Left ventricle myocardium inferior (tissue), 1 donor: ENCODE results near the gene GLO1. TPM values are rescaled to one million over a fixed set of nuclear protein-coding genes. Genes with fewer than 3 reads are reported as not detected.

ENCODE experiments used
- DNase-seq: peaks from one replicate; pipeline ENCODE4 v3.0.0-alpha.2; 2020
- H3K27ac ChIP-seq: fragments of 200-600 bp; replicated peaks from 2 replicates; pipeline ENCODE4 v1.8.0; 2021
- H3K27me3 ChIP-seq: fragments of 200-600 bp; 2 replicates; pipeline ENCODE4 v1.8.0; 2021; ENCODE audit warnings: low read depth
- H3K36me3 ChIP-seq: fragments of 200-600 bp; 2 replicates; pipeline ENCODE4 v1.8.0; 2021
- H3K4me1 ChIP-seq: fragments of 200-600 bp; 2 replicates; pipeline ENCODE4 v1.8.0; 2021
- H3K4me3 ChIP-seq: fragments of 200-600 bp; 2 replicates; pipeline ENCODE4 v1.8.0; 2021; ENCODE audit warnings: mild to moderate bottlenecking, moderate library complexity
- H3K9me3 ChIP-seq: fragments of 200-600 bp; replicated peaks from 2 replicates; pipeline ENCODE4 v1.8.0; 2021
- intact Hi-C: fragments of 100-400 bp; cut with micrococcal nuclease; formaldehyde crosslinking; loops from one replicate; pipeline ENCODE4 v1.11.0; 2022
- total RNA-seq: library from RNA; stranded (reverse); fragmentation: NEBNext Ultra II Directional; extraction: Animal tissue kit (Norgen Biotek cat#: 25700); gene quantifications from one replicate; pipeline ENCODE4 v1.2.1, GENCODE V29; 2021
- TF ChIP-seq, protein P1 (sequence below): fragments of 200-600 bp; IDR thresholded peaks from 2 replicates; pipeline ENCODE4 v1.8.0; 2021; ENCODE audit warnings: antibody characterized with exemption, mild to moderate bottlenecking, borderline replicate concordance
- donor health status: DM: no; HTN: yes; CAD: no; lungs with severe emphysema.

Gene GLO1
- total RNA-seq, 1 donor from 2014 or later: 84.6 TPM

- peaks cover 44% of the 10 kb centered on the region for H3K4me1 ChIP-seq
- DNase-seq: no peak
- intact Hi-C loops: no loop called here
- TF ChIP-seq, protein P1, sequence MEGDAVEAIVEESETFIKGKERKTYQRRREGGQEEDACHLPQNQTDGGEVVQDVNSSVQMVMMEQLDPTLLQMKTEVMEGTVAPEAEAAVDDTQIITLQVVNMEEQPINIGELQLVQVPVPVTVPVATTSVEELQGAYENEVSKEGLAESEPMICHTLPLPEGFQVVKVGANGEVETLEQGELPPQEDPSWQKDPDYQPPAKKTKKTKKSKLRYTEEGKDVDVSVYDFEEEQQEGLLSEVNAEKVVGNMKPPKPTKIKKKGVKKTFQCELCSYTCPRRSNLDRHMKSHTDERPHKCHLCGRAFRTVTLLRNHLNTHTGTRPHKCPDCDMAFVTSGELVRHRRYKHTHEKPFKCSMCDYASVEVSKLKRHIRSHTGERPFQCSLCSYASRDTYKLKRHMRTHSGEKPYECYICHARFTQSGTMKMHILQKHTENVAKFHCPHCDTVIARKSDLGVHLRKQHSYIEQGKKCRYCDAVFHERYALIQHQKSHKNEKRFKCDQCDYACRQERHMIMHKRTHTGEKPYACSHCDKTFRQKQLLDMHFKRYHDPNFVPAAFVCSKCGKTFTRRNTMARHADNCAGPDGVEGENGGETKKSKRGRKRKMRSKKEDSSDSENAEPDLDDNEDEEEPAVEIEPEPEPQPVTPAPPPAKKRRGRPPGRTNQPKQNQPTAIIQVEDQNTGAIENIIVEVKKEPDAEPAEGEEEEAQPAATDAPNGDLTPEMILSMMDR: no peak
- H3K36me3 ChIP-seq: peaks cover 30% of the 10 kb centered on the region
- no peaks in the 10 kb centered on the region for H3K27me3 ChIP-seq
- H3K4me3 ChIP-seq: no peak overlapping the region
- H3K9me3 ChIP-seq: no peaks in the 10 kb centered on the region
- H3K27ac ChIP-seq: peak overlapping the region; percentile 14
Measured at GRCh38 chr6:38686270-38687042, 16.5 kb downstream of the GLO1 start.

DNA sequence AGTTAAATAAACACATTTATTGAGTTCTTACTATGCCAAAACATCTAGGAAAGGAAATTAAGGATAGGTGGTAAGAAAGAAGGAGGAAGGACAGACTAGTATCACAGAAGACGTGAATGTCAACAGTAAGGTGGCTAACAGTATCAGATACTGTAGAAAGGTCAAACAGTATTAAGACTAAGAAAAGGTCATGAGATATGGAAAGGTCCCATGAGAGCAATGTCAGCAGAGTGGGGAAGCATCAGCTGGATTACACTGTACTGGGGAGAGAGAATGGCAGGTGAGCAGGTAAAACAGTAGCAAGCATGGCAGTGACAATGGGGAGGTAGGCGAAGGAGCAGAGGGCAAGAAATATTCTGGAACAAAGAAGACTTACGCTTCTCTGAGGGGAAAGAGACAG, 18.0 kb downstream of the GLO1 start:
- H3K4me3 ChIP-seq: no peak overlapping the region
- TF ChIP-seq, protein P1: no peak
- no peak for DNase-seq
- peaks cover 44% of the 10 kb centered on the region for H3K36me3 ChIP-seq
- no peaks in the 10 kb centered on the region for H3K27me3 ChIP-seq
- peaks cover 44% of the 10 kb centered on the region for H3K4me1 ChIP-seq
- no peak overlapping the region for H3K27ac ChIP-seq
- intact Hi-C loops: no loop called here
- H3K9me3 ChIP-seq: no peaks in the 10 kb centered on the region

GRCh38 chr6:38684237-38684636, 18.7 kb downstream of the GLO1 start:
- peaks cover 37% of the 10 kb centered on the region for H3K4me1 ChIP-seq
- TF ChIP-seq, protein P1: no peak
- H3K9me3 ChIP-seq: no peaks in the 10 kb centered on the region
- no peak for DNase-seq
- intact Hi-C loops: no loop called here
- peaks cover 47% of the 10 kb centered on the region for H3K36me3 ChIP-seq
- H3K27ac ChIP-seq: no peak overlapping the region
- H3K27me3 ChIP-seq: no peaks in the 10 kb centered on the region
- H3K4me3 ChIP-seq: no peak overlapping the region

DNA sequence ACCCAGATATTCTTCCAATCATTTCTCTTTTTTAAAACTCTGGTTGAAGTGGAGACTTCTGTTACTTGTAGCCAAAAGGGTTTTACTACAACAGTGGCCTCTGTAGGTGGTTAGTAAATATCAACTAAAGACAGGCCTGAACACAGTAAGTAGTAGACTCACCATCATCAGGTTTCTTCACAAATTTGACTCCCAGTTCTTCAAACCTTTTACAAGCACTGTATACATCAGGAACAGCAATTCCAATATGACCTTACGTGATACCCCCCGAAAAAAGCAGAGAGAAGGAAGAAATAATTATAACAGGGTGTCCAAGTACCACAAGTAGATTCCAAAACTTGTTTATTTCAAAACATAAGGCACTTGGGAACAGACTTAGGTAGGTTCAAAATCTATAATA, 21.1 kb downstream of the GLO1 start:
- no peak overlapping the region for H3K4me3 ChIP-seq
- no peak overlapping the region for H3K27ac ChIP-seq
- peaks cover 62% of the 10 kb centered on the region for H3K36me3 ChIP-seq
- DNase-seq: no peak
- intact Hi-C loops: no loop called here
- TF ChIP-seq, protein P1: no peak
- no peaks in the 10 kb centered on the region for H3K9me3 ChIP-seq
- no peaks in the 10 kb centered on the region for H3K27me3 ChIP-seq
- peaks cover 20% of the 10 kb centered on the region for H3K4me1 ChIP-seq

DNA sequence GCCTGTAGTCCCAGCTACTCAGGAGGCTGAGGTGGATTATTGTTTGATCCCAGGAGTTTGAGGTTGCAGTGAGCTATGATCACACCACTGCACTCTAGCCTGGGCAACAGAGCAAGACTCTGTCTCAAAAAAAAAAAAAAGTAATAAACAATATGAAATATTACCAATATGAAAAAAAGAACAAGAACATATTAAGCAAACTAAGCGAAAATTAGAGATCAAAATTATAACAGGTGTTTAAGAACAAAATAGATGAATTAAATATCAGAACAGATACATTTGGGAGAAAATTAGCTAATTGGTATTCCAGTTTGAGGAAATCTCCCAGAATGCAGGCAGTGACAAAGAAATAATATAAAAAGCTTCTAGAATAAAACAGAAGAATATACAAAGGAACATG, 23.3 kb downstream of the GLO1 start:
- TF ChIP-seq, protein P1: no peak
- intact Hi-C loops: no loop called here
- peaks cover 84% of the 10 kb centered on the region for H3K36me3 ChIP-seq

More for the DNA sequence above, 23.3 kb downstream of the GLO1 start:
- Histone ChIP-seq H3K4me1 (peaks cover under 1% of the 10 kb centered on the region), H3K9me3 (no peaks in the 10 kb centered on the region), H3K27ac (no peak overlapping the region), H3K27me3 (no peaks in the 10 kb centered on the region), H3K4me3 (no peak overlapping the region)
- DNase-seq: no peak
